Measurements from ENCODE around the gene NAALADL2. TPM values are rescaled to one million over a fixed set of nuclear protein-coding genes. Genes with fewer than 3 reads are reported as not detected.
A peak's percentile ranks its signal among the peaks of the same experiment; 100 is the strongest.

Gene NAALADL2
- total RNA-seq, 1 donor from 2014 or later, result 2.4 TPM

DNA sequence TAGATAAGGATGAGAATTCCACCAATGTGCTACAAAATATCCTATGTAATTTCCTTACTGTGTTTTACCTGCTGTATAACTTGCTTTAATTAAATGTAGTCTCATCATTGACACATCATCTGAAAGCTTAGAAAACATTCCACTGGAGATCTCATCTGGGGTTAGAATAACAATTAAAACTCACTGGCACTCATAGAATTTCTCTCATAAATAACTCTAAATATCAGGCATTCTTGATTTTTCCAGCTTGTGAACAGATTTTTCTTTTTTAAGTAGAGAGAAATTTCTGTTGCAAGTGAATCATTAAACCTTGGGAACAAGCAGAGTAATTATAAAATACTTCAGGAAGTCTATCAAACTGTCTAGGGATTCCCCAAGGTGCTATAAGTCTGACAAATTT, 843.8 kb downstream of the NAALADL2 start:
- ATAC-seq, result no peak

DNA sequence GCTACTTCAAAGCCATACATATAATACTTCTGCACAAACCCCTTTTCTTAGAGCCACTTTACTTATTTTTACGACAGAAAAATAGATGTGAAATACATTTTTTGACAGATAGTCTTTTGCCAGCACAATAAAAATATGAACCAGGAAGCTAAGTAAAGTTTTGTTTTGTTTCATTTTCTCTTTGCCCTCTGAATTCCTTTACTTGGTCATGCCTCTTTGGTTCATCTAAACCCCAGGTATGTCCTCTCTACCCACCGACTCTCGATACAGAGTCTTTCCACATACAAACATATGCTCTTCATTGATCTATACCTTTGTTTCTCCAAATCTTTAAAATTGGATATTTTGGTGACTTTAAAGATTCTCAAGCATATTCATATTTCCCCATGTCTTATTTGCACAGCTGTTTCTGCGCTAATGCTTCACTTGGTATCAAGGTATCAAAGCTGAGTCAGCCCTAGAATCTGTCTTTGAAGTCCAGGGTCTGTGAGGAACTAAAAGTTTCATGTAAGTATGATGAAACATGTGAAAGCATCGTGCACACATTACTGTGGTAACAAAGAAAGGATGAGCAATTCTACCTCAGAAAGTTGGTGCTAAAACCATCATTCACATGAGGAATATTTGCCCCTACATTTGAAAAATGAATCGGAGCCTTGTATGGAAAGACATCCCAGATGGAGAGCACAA, 845.4 kb downstream of the NAALADL2 start:
- no peak for ATAC-seq

DNA sequence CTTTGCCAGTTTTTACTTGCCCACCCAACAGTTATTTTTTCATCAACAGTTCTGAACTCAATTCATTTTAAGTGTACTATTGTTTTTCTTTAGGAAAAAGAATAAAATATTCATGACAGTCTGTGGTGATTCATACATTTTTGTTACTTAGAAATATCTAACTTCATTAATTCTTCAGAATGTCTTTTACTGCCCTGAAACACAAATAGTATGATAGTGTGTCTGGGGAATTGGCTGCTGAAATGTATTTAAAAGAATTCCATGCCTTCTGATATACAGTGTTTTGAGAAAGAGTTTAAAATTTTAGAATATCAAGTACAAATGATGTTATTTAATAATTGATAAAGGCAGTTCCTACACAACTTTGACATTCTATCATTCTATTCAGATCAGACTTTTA, 854.1 kb downstream of the NAALADL2 start:
- ATAC-seq, result no peak

DNA sequence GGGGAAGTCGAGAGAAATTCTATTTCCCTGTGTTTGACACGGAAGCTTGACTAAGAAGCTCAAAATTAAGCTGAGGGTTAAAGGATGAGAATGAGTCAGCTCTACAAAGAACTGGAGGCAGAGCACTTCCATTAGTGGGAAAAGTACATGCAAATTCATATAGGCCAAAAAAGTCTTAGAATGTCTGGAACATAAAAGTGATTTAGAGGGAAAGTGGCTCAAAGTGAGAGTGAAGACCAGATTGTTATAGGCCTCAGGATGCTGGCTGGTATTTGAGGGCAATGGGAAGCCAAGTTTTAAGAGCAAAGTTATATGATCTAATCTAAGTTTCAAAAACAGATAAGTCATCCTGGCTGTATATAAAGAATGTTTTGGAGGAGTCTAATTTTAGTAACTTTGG, 857.3 kb downstream of the NAALADL2 start:
- no peak for ATAC-seq

DNA sequence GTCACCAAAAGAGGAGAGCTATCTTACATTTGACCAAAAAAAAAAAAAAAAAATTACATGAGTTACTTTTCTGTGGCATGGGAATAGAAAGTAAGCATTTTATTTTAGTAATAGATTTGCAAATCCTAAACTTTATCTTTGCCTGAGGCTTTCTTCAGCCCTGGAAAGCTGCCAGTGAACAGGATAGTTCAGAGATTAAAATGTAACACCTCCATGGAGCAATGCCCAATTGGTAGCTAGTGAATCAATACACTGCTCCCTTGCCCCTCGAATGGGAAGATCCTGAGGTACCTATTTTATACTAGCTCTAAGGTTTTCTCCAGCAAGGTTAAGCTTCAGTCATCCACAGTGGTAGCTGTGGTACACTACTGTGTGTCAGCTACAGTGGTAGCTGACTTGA, 867.1 kb downstream of the NAALADL2 start:
- no peak for ATAC-seq

DNA sequence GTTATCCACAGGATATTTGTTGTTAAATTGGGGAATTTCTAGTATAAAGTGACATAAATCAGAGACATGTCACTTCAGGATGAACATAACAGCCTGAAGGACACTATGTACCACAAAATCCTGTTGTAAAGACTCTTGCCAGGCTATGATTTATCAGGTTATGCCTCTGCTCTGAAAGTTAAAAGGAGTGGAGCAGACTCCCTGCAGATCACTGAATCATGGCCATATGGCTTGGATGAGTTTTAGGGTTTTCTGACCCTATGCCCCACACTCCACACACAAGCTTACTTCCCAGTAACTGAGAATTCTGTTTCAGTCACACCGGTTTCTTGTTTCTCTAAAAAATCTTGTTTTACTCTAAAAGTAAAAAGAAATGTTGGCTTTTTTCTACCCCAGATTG, 869.4 kb downstream of the NAALADL2 start:
- no peak for ATAC-seq

DNA sequence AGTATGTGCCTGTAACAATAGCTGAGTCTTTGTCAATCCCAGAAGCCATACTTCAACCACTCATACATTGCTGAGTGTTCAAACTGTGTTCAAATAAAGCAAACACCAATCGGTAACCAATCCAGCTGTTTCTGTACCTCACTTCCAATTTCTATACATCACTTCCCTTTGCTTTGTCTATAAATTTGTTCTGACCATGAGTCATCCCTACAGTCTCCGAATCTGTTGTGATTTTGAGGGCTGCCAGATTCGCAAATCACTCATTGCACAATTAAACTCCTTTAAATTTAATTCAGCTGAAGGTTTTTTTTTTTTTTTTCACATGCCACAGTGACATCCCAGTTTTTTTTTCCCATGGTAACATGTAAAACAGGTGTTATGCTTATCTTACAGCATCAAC, 870.3 kb downstream of the NAALADL2 start:
- ATAC-seq, result no peak

DNA sequence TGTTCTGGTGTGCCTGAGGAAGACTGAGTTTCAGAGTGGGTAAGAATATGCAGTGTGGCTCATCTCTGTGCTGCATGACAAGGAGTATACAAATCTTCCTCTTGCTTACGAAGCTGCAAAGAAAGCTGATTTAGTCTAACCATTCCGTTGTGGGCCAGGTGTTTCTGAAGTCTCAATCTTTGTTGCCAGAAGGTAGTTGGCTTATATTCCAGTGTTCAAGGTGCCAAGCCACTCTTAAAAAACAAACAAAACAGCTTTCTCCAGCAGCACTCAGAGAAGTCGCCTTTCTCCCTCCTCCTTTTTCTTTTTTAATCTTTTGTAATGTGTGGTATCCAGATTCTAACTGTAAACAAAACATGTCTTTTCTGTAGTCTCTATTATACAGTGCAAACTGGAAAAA, 872.4 kb downstream of the NAALADL2 start:
- no peak for ATAC-seq

DNA sequence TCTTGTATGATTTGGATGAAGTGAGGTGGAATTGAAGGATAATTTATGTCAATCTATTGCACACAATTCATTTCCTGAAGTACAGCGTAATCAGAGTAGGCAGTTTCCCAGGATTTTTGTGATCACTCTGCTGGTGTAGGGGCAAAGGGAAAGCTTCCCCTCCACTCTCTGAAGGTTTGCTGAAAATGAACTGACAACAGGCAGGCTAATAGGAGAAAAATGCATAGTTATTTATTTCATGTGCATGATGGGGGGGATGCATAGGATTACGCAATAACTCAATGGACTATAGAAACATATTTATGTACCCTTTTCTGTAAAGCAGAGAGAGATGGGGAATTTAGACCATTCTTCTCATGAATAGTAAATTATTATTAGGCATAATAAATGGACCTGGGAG, 872.9 kb downstream of the NAALADL2 start:
- ATAC-seq, result no peak

DNA sequence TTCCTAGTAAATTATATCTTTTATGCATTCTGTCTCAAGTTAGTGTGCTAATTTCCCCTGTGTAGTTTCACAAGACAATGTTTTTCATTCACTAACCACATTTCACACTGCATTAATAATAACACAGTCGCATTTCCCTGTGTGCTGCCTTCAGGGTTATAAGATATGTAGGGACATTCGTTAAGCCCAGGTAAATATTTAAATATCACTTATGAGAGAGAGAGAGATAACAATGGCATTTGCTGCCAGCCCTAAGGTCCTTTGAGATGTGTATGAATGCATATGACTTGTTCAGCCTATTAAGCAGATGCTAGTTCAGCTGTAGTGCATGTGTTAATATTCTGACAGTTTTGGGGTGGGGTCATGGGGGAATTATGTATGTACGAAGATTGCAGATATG, 876.7 kb downstream of the NAALADL2 start:
- no peak for ATAC-seq

DNA sequence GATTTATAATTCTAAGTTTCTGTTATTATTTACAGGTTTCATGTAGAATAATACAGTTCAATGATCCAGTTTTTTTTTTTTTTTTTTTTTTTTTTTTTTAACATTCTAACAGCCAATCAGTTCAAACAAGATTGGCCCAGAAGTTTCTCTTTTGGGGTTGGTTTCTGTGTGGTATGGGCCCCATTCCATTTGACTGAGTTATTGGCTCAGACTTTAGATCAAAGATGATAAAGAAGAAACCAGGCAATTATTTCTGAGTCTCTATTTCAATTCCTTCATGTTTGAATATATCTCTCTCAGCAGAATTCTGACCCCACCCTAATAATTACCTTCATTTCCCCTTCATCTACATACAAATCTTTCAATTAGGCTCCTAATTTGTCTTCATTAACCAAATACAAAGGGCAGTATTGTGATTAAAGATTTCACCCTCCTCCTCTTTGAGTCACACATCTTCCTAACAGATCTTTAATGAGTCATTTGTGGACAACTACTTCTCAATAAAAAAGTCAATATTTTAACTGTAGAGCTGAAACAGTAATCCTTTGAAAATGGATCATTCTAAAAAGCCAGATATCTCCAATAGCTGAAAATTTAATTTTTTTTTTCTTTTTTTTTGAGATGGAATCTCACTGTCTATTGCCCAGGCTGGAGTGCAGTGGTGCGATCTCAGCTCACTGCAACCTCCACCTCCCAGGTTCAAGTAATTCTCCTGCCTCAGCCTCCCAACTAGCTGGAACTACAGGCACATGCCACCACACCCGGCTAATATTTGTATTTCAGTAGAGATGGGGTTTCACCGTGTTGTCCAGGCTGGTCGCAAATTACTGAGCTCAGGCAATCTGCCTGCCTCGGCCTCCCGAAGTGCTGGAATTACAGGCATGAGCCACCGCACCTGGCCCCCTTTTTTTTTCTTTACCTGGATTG, 878.8 kb downstream of the NAALADL2 start:
- no peak for ATAC-seq

DNA sequence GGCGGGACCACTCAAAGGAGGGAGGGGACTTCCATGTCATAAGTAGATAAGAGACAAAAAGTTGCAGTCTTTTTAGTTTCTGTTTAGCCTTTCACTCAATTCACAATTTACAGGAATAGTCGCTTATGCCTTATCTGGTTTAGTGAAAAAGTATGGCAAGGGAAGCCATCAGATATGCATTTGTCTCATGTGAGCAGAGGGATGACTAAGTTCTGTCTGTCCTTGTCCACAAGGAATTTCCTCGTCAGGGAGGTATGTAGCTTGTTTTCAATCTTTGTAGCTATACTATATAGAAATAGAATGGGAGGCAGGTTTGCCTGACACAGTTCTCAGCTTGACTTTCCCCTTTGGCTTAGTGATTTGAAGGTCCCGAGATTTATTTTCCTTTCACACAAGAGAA, 882.8 kb downstream of the NAALADL2 start:
- no peak for ATAC-seq

DNA sequence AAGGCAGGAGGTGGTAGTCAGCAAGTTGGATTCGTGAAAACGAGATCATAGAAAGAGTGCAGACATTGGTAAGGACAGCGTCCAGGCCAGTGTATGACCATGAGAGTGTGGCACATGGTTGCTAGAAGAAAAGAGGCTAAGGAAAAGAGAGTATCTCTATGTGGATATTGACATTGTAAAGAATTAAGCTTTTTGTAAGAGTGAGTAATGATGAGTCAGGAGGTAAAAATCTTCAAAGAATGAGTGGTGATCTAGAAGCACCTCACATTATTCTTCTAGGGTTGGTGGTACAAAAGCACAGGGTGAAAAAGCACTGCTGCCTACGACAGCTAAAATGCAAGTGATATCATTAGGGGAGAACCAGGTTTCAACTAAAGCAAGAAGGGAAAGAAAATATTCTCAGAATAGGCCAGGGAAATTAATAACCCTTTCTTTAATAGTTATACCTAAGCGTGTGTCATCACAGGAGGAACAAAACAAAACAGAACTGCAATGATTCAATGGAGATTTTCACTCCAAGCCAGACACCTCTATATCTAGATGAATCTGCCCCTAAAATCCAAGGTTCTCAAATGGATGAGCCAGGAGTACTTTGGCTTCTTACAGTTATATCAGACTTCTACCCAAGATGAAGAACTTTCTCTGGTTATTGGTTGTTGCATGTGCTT, 884.7 kb downstream of the NAALADL2 start:
- peak; percentile 57 for ATAC-seq

DNA sequence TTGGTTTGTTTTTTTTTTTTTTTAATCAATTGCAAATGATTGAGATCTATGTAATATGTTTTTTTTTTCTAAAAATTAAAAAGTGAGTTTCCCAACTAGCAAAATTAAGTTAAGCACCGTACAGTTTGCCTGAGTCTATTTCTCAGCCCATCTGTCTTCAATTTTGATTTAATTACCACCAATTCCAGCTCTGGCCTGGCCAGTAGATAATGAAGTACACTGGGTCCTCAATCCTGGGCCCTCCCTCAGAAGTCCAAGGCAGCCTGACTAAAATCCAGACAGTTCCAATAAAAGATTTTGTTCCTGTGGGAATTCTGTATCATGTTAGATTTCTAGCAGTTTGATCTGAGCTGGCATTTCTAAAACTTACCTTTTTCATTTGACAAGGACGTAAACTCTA, 887.2 kb downstream of the NAALADL2 start:
- ATAC-seq, result no peak

DNA sequence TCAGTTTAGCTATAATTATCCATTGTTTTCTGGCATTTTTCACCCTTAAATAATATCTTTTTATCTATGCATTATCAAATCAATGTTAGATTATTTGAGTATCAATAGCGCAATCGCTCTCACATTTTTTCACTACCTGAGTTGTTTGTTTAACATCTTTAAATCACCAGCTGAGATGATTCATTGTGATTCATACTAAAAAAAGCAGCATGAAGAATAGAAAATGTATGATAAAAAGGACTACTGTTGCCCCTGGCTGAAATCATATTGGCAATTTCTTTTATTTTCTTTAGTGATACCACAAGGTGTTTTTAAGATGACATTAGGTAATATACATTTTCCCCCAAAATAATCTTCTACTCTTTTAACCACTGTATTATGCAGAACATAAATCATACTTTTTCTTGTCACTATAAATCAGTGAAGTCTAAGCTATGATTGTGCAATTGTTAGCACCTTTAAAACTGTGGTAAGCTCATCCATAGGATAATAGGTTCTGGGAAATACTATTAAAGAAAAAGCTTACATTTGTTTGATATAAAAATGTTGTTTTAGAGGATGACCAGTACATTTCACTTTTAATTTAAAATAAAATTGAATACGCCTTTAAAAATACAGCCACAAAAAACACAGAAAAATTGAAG, 889.1 kb downstream of the NAALADL2 start:
- ATAC-seq, result peak; percentile 69

DNA sequence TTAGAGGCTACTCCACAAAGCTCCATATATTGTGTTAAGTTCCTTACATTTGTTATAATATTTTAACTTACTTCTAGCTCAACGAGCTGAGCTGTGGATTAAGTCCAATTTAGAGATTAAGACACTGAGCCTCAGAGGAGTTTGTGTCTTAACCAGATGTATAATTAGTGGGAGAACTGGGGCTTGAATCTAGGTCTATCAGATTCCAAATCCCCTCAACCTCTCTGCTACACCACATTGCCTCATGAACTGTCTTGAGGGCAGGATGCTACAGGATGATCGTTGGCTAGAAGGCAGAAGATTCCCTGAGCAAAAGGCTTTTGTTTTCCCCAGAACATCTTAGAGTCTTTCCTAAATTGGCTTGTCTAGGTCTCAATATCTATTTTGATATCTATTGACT, 890.8 kb downstream of the NAALADL2 start:
- no peak for ATAC-seq

DNA sequence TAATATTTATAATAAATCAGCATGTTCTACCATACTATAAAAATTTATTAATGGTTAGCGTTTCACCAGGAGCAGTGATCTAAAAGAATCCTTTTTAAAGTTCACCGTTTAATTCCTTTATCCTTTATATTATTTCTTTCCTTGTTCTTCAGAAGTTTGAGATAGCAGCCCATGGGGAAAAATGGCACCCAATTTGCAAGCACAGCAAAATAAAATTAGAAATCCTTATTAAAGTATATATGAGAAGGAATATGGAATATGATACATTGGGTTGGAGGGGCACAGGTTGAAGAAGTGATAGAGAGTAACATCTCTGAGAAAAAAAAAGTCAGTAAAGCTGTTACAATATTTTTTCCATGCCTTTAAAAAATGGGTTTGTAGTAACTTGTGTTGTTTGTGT, 892.0 kb downstream of the NAALADL2 start:
- no peak for ATAC-seq

DNA sequence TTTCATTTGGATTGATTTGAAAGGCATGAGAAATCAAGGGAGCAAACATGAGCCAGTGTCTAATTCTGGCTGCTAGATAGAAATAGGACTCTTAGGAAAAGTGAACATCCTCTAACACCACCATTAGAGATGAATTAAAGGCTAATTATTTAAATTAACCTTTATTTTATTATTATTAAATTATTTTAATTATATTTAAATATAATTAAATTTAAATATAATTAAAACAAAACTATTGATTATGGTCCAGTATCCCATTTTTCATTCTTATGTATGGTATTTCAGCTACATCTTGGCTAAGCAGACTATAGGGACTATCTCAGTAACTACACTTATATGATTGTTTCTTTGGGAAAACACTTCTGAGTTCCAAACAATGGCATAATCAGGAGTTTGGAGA, 904.8 kb downstream of the NAALADL2 start:
- no peak for ATAC-seq

DNA sequence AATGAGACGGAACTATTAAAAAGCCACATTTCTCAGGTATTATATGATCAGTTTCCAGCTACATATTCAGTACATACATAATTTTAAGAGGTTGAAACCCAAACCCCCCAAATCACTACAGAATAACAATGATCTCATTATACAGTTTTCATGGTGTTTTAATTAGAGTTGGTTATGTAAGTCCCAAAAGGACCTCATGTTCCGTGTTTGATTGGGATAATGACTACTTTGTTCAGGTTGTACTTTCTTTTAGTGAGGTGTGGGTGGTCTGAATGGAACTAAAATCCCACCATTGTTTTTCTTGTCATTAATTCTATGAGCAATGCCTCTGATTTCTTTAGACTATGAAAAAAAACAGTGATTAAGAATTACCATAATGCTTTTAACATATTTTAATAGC, 905.6 kb downstream of the NAALADL2 start:
- no peak for ATAC-seq

DNA sequence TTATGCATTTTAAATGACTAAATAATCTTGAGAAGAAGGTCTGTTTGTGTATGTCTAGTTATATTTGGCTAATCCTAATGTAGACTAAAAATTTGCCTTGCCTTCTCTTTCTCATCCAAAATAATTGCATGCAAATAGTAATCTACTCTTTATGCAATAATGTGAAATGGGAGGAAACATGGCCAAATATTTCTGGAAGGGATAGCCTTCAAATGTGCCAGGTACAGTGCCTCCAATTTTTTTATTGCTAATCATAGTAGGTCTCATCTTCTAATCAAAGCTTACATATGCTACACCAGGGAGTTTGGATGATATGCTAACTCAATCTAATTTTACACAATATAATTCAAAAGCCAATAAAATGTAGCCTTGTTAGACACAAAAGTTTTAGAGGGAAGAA, 911.3 kb downstream of the NAALADL2 start:
- ATAC-seq, result no peak

DNA sequence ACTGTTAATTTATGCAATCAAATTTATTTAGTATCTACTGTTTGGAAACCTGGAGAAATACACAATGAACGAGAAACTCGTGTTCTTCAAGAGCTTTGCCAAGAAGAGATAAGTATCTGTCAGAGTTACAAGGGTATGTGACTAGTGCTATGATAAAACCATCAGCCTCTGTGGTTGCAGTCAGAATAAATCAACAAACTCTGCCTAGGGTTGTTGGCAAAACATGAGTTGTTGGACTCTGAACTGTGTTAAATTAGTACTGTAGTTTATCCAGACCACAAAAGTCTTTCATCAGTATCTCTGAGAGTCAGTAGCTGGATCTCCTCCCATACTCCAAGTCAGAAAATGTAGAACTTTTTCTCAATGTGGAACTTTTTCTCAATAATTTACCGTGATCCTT, 918.4 kb downstream of the NAALADL2 start:
- no peak for ATAC-seq

DNA sequence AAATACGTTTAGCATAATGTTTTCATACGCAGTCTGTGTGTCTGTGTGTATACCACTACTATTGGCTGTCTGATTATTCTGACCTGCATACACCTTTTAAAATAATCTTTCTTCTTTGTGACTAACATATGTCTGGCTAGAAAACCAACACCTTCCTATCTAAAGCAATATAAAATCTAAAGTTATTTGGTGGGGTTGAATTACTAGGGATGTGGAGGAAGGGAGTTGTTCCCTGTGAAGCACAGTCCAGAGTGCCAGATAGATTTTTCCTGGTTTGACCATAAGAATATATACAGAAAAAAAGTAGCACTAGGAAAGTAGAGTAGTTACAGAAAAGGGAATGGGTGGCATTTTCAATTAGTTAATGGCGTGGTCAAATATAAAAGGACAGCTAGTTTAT, 918.8 kb downstream of the NAALADL2 start:
- ATAC-seq, result no peak

DNA sequence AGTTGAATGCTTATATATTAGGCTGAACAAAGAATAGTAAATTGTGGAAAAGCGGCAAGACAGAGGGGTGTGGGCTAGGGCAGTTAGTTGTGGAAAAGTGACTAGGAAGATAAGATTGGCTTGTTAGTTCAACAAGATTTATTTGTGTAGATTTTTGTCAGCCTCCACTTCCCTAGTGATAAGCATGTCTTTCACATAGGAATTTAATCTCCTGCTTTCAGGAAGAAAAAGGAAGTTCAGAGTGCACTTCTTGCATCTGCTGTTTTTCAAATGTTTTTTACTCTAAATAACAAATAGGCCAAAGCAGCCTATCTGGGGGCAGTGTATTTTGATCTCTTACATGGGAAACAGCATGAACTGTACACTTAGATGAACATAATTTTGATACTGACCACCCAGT, 919.9 kb downstream of the NAALADL2 start:
- no peak for ATAC-seq

Data from esophagus mucosa (tissue), 1 donor.